MM.1S (cell line): Measurements from ENCODE around the gene GNLY.

ENCODE experiments used
- DNase-seq: peaks from one replicate; pipeline ENCODE4 v3.0.0-alpha.2; 2015
- H2AFZ ChIP-seq: fragments of 300-600 bp; sonication (generic); 2 replicates; pipeline ENCODE4 v1.6.0; 2016; ENCODE audit warnings: antibody characterized with exemption, low read length
- H3F3A ChIP-seq: fragments of 300-600 bp; sonication (generic); 2 replicates; pipeline ENCODE4 v1.6.1; 2016; ENCODE audit warnings: mild to moderate bottlenecking, antibody characterized with exemption, low read length, moderate library complexity, mixed read lengths; ENCODE audit not compliant: insufficient read depth
- H3K27ac ChIP-seq: fragments of 300-600 bp; sonication (generic); 2 replicates; pipeline ENCODE4 v1.5.1; 2016; ENCODE audit warnings: mild to moderate bottlenecking, low read length
- H3K27me3 ChIP-seq: fragments of 300-600 bp; sonication (generic); replicated peaks from 2 replicates; pipeline ENCODE4 v1.6.0; 2016; ENCODE audit warnings: low read length; ENCODE audit not compliant: insufficient read depth
- H3K36me3 ChIP-seq: fragments of 300-600 bp; sonication (generic); replicated peaks from 2 replicates; pipeline ENCODE4 v1.6.1; 2016; ENCODE audit warnings: mild to moderate bottlenecking, low read length, mixed read lengths; ENCODE audit not compliant: insufficient read depth
- H3K4me1 ChIP-seq: fragments of 300-600 bp; sonication (generic); 2 replicates; pipeline ENCODE4 v1.6.1; 2016; ENCODE audit warnings: low read length, mixed read lengths
- H3K4me2 ChIP-seq: fragments of 300-600 bp; sonication (generic); 2 replicates; pipeline ENCODE4 v1.6.0; 2016; ENCODE audit warnings: low read depth, low read length
- H3K4me3 ChIP-seq: fragments of 300-600 bp; sonication (generic); 2 replicates; pipeline ENCODE4 v1.5.1; 2016; ENCODE audit warnings: low read length, mixed read lengths
- H3K79me2 ChIP-seq: fragments of 300-600 bp; sonication (generic); 2 replicates; pipeline ENCODE4 v1.6.1; 2016; ENCODE audit warnings: mixed run types, low read length, mixed read lengths
- H3K9ac ChIP-seq: fragments of 300-600 bp; sonication (generic); 2 replicates; pipeline ENCODE4 v1.6.1; 2016; ENCODE audit warnings: low read length, mixed read lengths
- H3K9me2 ChIP-seq: fragments of 300-600 bp; sonication (generic); replicated peaks from 2 replicates; pipeline ENCODE4 v1.6.1; 2016; ENCODE audit warnings: mild to moderate bottlenecking, low read length, mixed read lengths; ENCODE audit not compliant: insufficient read depth
- H3K9me3 ChIP-seq: fragments of 300-600 bp; sonication (generic); replicated peaks from 2 replicates; pipeline ENCODE4 v1.6.1; 2016; ENCODE audit warnings: mild to moderate bottlenecking, low read length, mixed read lengths; ENCODE audit not compliant: insufficient read depth
- H4K20me1 ChIP-seq: fragments of 300-600 bp; sonication (generic); 2 replicates; pipeline ENCODE4 v1.6.1; 2016; ENCODE audit warnings: mild to moderate bottlenecking, low read length, moderate library complexity, mixed read lengths; ENCODE audit not compliant: insufficient read depth
- EZH2 ChIP-seq: fragments of 300-600 bp; sonication (generic); optimal IDR thresholded peaks from 2 replicates; pipeline ENCODE3; 2017; ENCODE audit warnings: low read depth, mild to moderate bottlenecking, antibody characterized with exemption, low read length, mixed read lengths
- EZH2phosphoT487 ChIP-seq: fragments of 300-600 bp; sonication (generic); IDR thresholded peaks from 2 replicates; pipeline ENCODE4 v1.6.1; 2018; ENCODE audit warnings: antibody characterized with exemption, low read length
- TF ChIP-seq, protein P1 (sequence below): fragments of 300-600 bp; sonication (generic); IDR thresholded peaks from 2 replicates; pipeline ENCODE4 v1.5.1; 2016; ENCODE audit warnings: antibody characterized with exemption, low read length, mixed read lengths

The GNLY gene

GRCh38 chr2:85694052-85695025, at the start of gene GNLY:
GNLY (plus strand) TSS chr2:85694358; CDS start chr2:85694419, 61 bp downstream.
- H3K36me3 ChIP-seq = no peaks in the 10 kb centered on the region
- DNase-seq = no peak
- no peak within 1 kb of the TSS for H3K27ac ChIP-seq
- H3K4me1 ChIP-seq = no peaks in the 10 kb centered on the region
- H2AFZ ChIP-seq = no peak within 1 kb of the TSS
- no peak within 1 kb of the TSS for H3K9ac ChIP-seq
- TF ChIP-seq EZH2phosphoT487 = no peak
- TF ChIP-seq, protein P1, sequence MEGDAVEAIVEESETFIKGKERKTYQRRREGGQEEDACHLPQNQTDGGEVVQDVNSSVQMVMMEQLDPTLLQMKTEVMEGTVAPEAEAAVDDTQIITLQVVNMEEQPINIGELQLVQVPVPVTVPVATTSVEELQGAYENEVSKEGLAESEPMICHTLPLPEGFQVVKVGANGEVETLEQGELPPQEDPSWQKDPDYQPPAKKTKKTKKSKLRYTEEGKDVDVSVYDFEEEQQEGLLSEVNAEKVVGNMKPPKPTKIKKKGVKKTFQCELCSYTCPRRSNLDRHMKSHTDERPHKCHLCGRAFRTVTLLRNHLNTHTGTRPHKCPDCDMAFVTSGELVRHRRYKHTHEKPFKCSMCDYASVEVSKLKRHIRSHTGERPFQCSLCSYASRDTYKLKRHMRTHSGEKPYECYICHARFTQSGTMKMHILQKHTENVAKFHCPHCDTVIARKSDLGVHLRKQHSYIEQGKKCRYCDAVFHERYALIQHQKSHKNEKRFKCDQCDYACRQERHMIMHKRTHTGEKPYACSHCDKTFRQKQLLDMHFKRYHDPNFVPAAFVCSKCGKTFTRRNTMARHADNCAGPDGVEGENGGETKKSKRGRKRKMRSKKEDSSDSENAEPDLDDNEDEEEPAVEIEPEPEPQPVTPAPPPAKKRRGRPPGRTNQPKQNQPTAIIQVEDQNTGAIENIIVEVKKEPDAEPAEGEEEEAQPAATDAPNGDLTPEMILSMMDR = no peak
- no peak for TF ChIP-seq EZH2
- no peaks in the 10 kb centered on the region for H3K9me2 ChIP-seq
- no peaks in the 10 kb centered on the region for H4K20me1 ChIP-seq
- H3K9me3 ChIP-seq = no peaks in the 10 kb centered on the region
- no peak within 1 kb of the TSS for H3K4me3 ChIP-seq
- H3K27me3 ChIP-seq = no peaks in the 10 kb centered on the region
- H3K4me2 ChIP-seq = no peak within 1 kb of the TSS
- no peaks in the 10 kb centered on the region for H3K79me2 ChIP-seq
- no peaks in the 10 kb centered on the region for H3F3A ChIP-seq

GRCh38 chr2:85644909-85645308, 49.2 kb upstream of the GNLY start:
- TF ChIP-seq EZH2 (no peak), EZH2phosphoT487 (no peak)
- TF ChIP-seq, protein P1 = no peak
- peaks cover 14% of the 10 kb centered on the region for H3F3A ChIP-seq
- no peak overlapping the region for H3K4me2 ChIP-seq
- no peak overlapping the region for H3K27ac ChIP-seq
- no peaks in the 10 kb centered on the region for H3K9me2 ChIP-seq
- H4K20me1 ChIP-seq = no peaks in the 10 kb centered on the region
- no peaks in the 10 kb centered on the region for H3K27me3 ChIP-seq
- peaks cover 16% of the 10 kb centered on the region for H3K4me1 ChIP-seq
- no peak overlapping the region for H3K4me3 ChIP-seq
- peaks cover 31% of the 10 kb centered on the region for H3K36me3 ChIP-seq
- peaks cover 26% of the 10 kb centered on the region for H3K79me2 ChIP-seq
- H3K9me3 ChIP-seq = no peaks in the 10 kb centered on the region
- no peak overlapping the region for H2AFZ ChIP-seq
- no peak for DNase-seq
- no peak overlapping the region for H3K9ac ChIP-seq

GRCh38 chr2:85646166-85646565, 48.0 kb upstream of the GNLY start:
- Histone ChIP-seq H3K27ac (no peak overlapping the region), H3K79me2 (peaks cover 26% of the 10 kb centered on the region), H3K9ac (no peak overlapping the region), H3K9me3 (no peaks in the 10 kb centered on the region), H3K4me2 (no peak overlapping the region), H3K36me3 (peaks cover 25% of the 10 kb centered on the region), H2AFZ (no peak overlapping the region), H3K4me1 (peaks cover 16% of the 10 kb centered on the region), H3K4me3 (no peak overlapping the region), H3K27me3 (no peaks in the 10 kb centered on the region), H3K9me2 (no peaks in the 10 kb centered on the region), H4K20me1 (no peaks in the 10 kb centered on the region), H3F3A (peaks cover 14% of the 10 kb centered on the region)
- TF ChIP-seq EZH2phosphoT487 (no peak), EZH2 (no peak)
- TF ChIP-seq, protein P1 = no peak
- no peak for DNase-seq
